ENCODE measurements around the gene PREB. TPM values are rescaled to one million over a fixed set of nuclear protein-coding genes. Genes with fewer than 3 reads are reported as not detected.

The PREB gene
- total RNA-seq, 4 donors from 2014 or later: 66.5 to 106 (median 69.4) TPM

DNA sequence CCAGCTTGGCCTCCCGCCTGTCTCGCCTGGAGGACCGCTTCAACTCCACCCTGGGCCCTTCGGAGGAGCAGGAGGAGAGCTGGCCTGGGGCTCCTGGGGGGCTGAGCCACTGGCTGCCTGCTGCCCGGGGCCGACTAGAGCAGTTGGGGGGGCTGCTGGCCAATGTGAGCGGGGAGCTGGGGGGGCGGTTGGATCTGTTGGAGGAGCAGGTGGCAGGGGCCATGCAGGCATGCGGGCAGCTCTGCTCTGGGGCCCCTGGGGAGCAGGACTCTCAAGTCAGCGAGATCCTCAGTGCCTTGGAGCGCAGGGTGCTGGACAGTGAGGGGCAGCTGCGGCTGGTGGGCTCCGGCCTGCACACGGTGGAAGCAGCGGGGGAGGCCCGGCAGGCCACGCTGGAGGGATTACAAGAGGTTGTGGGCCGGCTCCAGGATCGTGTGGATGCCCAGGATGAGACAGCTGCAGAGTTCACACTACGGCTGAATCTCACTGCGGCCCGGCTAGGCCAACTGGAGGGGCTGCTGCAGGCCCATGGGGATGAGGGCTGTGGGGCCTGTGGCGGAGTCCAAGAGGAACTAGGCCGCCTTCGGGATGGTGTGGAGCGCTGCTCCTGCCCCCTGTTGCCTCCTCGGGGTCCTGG lies 51.5 kb downstream of the PREB start:
- Histone ChIP-seq H3K9me3 (no peaks in the 10 kb centered on the region), H3K36me3 (no peaks in the 10 kb centered on the region), H3K4me1 (peaks cover 3 to 61% (median 15%) of the 10 kb centered on the region in 4 donors), H3K27me3 (no peaks in the 10 kb centered on the region), H3K27ac (peak overlapping the region in 2 of 4 donors; percentile 3 to 82), H3K4me3 (no peak overlapping the region)
- TF ChIP-seq, protein P1, sequence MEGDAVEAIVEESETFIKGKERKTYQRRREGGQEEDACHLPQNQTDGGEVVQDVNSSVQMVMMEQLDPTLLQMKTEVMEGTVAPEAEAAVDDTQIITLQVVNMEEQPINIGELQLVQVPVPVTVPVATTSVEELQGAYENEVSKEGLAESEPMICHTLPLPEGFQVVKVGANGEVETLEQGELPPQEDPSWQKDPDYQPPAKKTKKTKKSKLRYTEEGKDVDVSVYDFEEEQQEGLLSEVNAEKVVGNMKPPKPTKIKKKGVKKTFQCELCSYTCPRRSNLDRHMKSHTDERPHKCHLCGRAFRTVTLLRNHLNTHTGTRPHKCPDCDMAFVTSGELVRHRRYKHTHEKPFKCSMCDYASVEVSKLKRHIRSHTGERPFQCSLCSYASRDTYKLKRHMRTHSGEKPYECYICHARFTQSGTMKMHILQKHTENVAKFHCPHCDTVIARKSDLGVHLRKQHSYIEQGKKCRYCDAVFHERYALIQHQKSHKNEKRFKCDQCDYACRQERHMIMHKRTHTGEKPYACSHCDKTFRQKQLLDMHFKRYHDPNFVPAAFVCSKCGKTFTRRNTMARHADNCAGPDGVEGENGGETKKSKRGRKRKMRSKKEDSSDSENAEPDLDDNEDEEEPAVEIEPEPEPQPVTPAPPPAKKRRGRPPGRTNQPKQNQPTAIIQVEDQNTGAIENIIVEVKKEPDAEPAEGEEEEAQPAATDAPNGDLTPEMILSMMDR (IDR thresholded peaks at IDR 0.05): no peak
- TF ChIP-seq POLR2A (IDR thresholded peaks at IDR 0.05): no peak
- DNase-seq: no peak

DNA sequence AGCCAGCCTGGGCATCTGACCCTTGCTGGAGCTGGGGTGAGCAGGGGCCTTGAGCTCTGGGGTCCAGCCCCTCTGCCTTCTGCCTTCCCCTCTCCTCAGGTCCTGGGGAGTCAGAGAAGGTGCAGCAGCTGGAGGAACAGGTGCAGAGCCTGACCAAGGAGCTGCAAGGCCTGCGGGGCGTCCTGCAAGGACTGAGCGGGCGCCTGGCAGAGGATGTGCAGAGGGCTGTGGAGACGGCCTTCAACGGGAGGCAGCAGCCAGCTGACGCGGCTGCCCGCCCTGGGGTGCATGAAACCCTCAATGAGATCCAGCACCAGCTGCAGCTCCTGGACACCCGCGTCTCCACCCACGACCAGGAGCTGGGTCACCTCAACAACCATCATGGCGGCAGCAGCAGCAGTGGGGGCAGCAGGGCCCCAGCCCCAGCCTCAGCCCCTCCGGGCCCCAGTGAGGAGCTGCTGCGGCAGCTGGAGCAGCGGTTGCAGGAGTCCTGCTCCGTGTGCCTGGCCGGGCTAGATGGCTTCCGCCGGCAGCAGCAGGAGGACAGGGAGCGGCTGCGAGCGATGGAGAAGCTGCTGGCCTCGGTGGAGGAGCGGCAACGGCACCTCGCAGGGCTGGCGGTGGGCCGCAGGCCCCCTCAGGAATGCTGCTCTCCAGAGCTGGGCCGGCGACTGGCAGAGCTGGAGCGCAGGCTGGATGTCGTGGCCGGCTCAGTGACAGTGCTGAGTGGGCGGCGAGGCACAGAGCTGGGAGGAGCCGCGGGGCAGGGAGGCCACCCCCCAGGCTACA lies 52.3 kb downstream of the PREB start:
- Histone ChIP-seq H3K4me1 (peaks cover 3 to 61% (median 13%) of the 10 kb centered on the region in 4 donors), H3K9me3 (no peaks in the 10 kb centered on the region), H3K36me3 (no peaks in the 10 kb centered on the region), H3K27me3 (no peaks in the 10 kb centered on the region), H3K4me3 (no peak overlapping the region), H3K27ac (peak overlapping the region; percentile 3 to 90 (median 80))
- no peak for DNase-seq
- TF ChIP-seq, protein P1 (IDR thresholded peaks at IDR 0.05): no peak
- no peak for TF ChIP-seq POLR2A (IDR thresholded peaks at IDR 0.05)

Other genes starting within 250 kb of the PREB start
- 10 to 100 TPM in 1 of 4 donors, 1 to 10 TPM in 3; 4.2 to 14.9 (median 5.9) TPM for gene MAPRE3, start 164.0 kb downstream of the PREB start, total RNA-seq
- gene TMEM214, start 101.7 kb downstream of the PREB start, total RNA-seq: 100 to 1,000 TPM in 1 of 4 donors, 10 to 100 TPM in 3; 50.1 to 121 (median 82.0) TPM
- 10 to 100 TPM in 3 of 4 donors, 1 to 10 TPM in 1; 7.5 to 18.2 (median 12.3) TPM for gene AGBL5, start 83.0 kb downstream of the PREB start, total RNA-seq
- 100 to 1,000 TPM; 136 to 329 (median 225) TPM for gene OST4, start 63.0 kb downstream of the PREB start, total RNA-seq
- 10 to 100 TPM in 2 of 4 donors, 1 to 10 TPM in 2; 7.9 to 32.2 (median 13.3) TPM for gene EMILIN1, start 56.0 kb downstream of the PREB start, total RNA-seq
- gene KHK, start 47.9 kb downstream of the PREB start, total RNA-seq: 100 to 1,000 TPM in 3 of 4 donors, 10 to 100 TPM in 1; 40.4 to 576 (median 435) TPM
- 1 to 10 TPM in 2 of 4 donors, not detected in 2; 2.5 to 5.6 TPM for gene CGREF1, start 15.5 kb downstream of the PREB start, total RNA-seq
- gene ABHD1, start 10.8 kb downstream of the PREB start, total RNA-seq: 1 to 10 TPM in 1 of 4 donors, not detected in 3; 2.8 TPM
- gene PRR30, start 4.8 kb upstream of the PREB start, total RNA-seq: not detected
- not detected for gene TCF23, start 14.4 kb upstream of the PREB start, total RNA-seq
- 100 to 1,000 TPM in 2 of 4 donors, 10 to 100 TPM in 2; 88.3 to 121 (median 101) TPM for gene ATRAID, start 77.4 kb upstream of the PREB start, total RNA-seq
- gene SLC5A6, start 77.6 kb upstream of the PREB start, total RNA-seq: 10 to 100 TPM; 42.3 to 78.4 (median 65.8) TPM
- gene CAD, start 82.7 kb upstream of the PREB start, total RNA-seq: 10 to 100 TPM; 21.2 to 42.9 (median 36.7) TPM
- under 1 TPM in 1 of 4 donors, not detected in 3; 0.35 TPM for gene SLC30A3, start 128.4 kb upstream of the PREB start, total RNA-seq
- 1 to 10 TPM in 1 of 4 donors, not detected in 3; 4.3 TPM for gene DNAJC5G, start 140.8 kb upstream of the PREB start, total RNA-seq
- under 1 TPM in 1 of 4 donors, not detected in 3; 0.54 TPM for gene TRIM54, start 147.8 kb upstream of the PREB start, total RNA-seq
- 1 to 10 TPM in 2 of 4 donors, not detected in 2; 2.3 to 5.2 TPM for gene UCN, start 173.8 kb upstream of the PREB start, total RNA-seq
- gene MPV17, start 188.5 kb upstream of the PREB start, total RNA-seq: 10 to 100 TPM; 41.5 to 62.3 (median 51.6) TPM
- 100 to 1,000 TPM in 1 of 4 donors, 10 to 100 TPM in 3; 59.0 to 111 (median 74.6) TPM for gene GTF3C2, start 222.1 kb upstream of the PREB start, total RNA-seq
- gene EIF2B4, start 235.7 kb upstream of the PREB start, total RNA-seq: 10 to 100 TPM; 19.8 to 47.0 (median 33.7) TPM
- gene SNX17, start 236.0 kb upstream of the PREB start, total RNA-seq: 10 to 100 TPM; 75.1 to 88.2 (median 77.1) TPM
- gene ZNF513, start 246.1 kb upstream of the PREB start, total RNA-seq: 10 to 100 TPM; 15.7 to 31.1 (median 24.7) TPM